Activated effector memory CD4-positive, alpha-beta T cell treated with Interleukin-2 at 50 U/mL for 16 hours (primary cell): ENCODE measurements around the gene PARVG.

ENCODE experiments used
- DNase-seq: peaks from one replicate; pipeline ENCODE4 v3.0.0-alpha.2; 2020

Gene PARVG

GRCh38 chr22:44197271-44197670 lies 16.5 kb downstream of the PARVG start:
- no peak for DNase-seq

- DNase-seq: no peak
Measured at GRCh38 chr22:44199164-44199563, 18.4 kb downstream of the PARVG start.

- no peak for DNase-seq
Measured at GRCh38 chr22:44199866-44200265, 19.1 kb downstream of the PARVG start.

- no peak for DNase-seq
Measured at GRCh38 chr22:44200451-44200850, 19.7 kb downstream of the PARVG start.

- DNase-seq: no peak
Measured at GRCh38 chr22:44200855-44201550, 20.3 kb downstream of the PARVG start.

- no peak for DNase-seq
Measured at GRCh38 chr22:44201665-44202064, 20.9 kb downstream of the PARVG start.

- no peak for DNase-seq
Measured at GRCh38 chr22:44202261-44202789, 21.6 kb downstream of the PARVG start.

- DNase-seq: no peak
Measured at GRCh38 chr22:44203203-44203602, 22.5 kb downstream of the PARVG start.

- DNase-seq: no peak
Measured at GRCh38 chr22:44204739-44205515, 24.2 kb downstream of the PARVG start.

GRCh38 chr22:44205516-44206329 lies 25.0 kb downstream of the PARVG start:
- no peak for DNase-seq

- no peak for DNase-seq
Measured at GRCh38 chr22:44206330-44206645, 25.6 kb downstream of the PARVG start.

- no peak for DNase-seq
Measured at GRCh38 chr22:44206696-44207095, 26.0 kb downstream of the PARVG start.

GRCh38 chr22:44207173-44207980 lies 26.7 kb downstream of the PARVG start:
- DNase-seq: no peak

- no peak for DNase-seq
Measured at GRCh38 chr22:44207981-44208317, 27.2 kb downstream of the PARVG start.

- no peak for DNase-seq
Measured at GRCh38 chr22:44209343-44209742, 28.6 kb downstream of the PARVG start.

GRCh38 chr22:44210722-44211121 lies 30.0 kb downstream of the PARVG start:
- DNase-seq: no peak

- DNase-seq: no peak
Measured at GRCh38 chr22:44211256-44211945, 30.7 kb downstream of the PARVG start.

- no peak for DNase-seq
Measured at GRCh38 chr22:44211946-44212930, 31.5 kb downstream of the PARVG start.

- no peak for DNase-seq
Measured at GRCh38 chr22:44212936-44213335, 32.2 kb downstream of the PARVG start.

- DNase-seq: no peak
Measured at GRCh38 chr22:44213489-44214043, 32.8 kb downstream of the PARVG start.

- DNase-seq: no peak
Measured at GRCh38 chr22:44214187-44214586, 33.5 kb downstream of the PARVG start.
